GM23338 (cell line): ENCODE measurements around the gene CHRNA4. TPM values are rescaled to one million over a fixed set of nuclear protein-coding genes. Genes with fewer than 3 reads are reported as not detected.

Source experiments
- ATAC-seq: fragments of 200-7000 bp; cut with Tn5 transposase; 3 replicates; pipeline ENCODE4 v1.9.1; 2020
- DNase-seq: peaks from one replicate; pipeline ENCODE4 v3.0.0-alpha.2; 2015; ENCODE audit warnings: low spot score
- H2AFZ ChIP-seq: fragments of 200-600 bp; sonication (generic); 2 replicates; pipeline ENCODE4 v1.8.0; 2016; ENCODE audit warnings: antibody characterized with exemption, mild to moderate bottlenecking, moderate library complexity
- H3F3A ChIP-seq: fragments of 200-600 bp; sonication (generic); replicated peaks from 2 replicates; pipeline ENCODE4 v1.8.0; 2017; ENCODE audit warnings: antibody characterized with exemption, mixed run types, low read depth
- H3K27ac ChIP-seq: fragments of 200-600 bp; sonication (generic); 2 replicates; pipeline ENCODE4 v1.6.1; 2016; ENCODE audit warnings: low read depth
- H3K27me3 ChIP-seq: fragments of 200-600 bp; sonication (generic); 2 replicates; pipeline ENCODE4 v1.8.0; 2016; ENCODE audit warnings: mild to moderate bottlenecking, mixed run types, moderate library complexity; ENCODE audit not compliant: insufficient read depth
- H3K36me3 ChIP-seq: fragments of 200-600 bp; sonication (generic); 2 replicates; pipeline ENCODE4 v1.8.0; 2016; ENCODE audit warnings: mild to moderate bottlenecking; ENCODE audit not compliant: insufficient read depth
- H3K4me1 ChIP-seq: fragments of 200-600 bp; sonication (generic); 2 replicates; pipeline ENCODE4 v1.8.0; 2016; ENCODE audit warnings: mild to moderate bottlenecking, moderate library complexity; ENCODE audit not compliant: insufficient read depth
- H3K4me2 ChIP-seq: fragments of 200-600 bp; sonication (generic); 2 replicates; pipeline ENCODE4 v1.7.1; 2017; ENCODE audit warnings: mixed run types
- H3K4me3 ChIP-seq: fragments of 200-600 bp; sonication (generic); 2 replicates; pipeline ENCODE4 v1.6.1; 2016; ENCODE audit warnings: mixed run types
- H3K79me2 ChIP-seq: fragments of 200-600 bp; sonication (generic); replicated peaks from 2 replicates; pipeline ENCODE4 v1.8.0; 2017; ENCODE audit warnings: mild to moderate bottlenecking; ENCODE audit not compliant: insufficient read depth
- H3K9me2 ChIP-seq: fragments of 200-600 bp; sonication (generic); 2 replicates; pipeline ENCODE4 v1.8.0; 2017; ENCODE audit not compliant: insufficient read depth
- H4K20me1 ChIP-seq: fragments of 200-600 bp; sonication (generic); replicated peaks from 2 replicates; pipeline ENCODE4 v1.8.0; 2017; ENCODE audit warnings: mild to moderate bottlenecking; ENCODE audit not compliant: insufficient read depth
- H3K27ac Mint-ChIP-seq: 2 replicates; pipeline ENCODE4 v1.8.0; 2020; ENCODE audit warnings: inconsistent platforms, mild to moderate bottlenecking, moderate library complexity, mixed read lengths
- H3K27me3 Mint-ChIP-seq: 3 replicates; pipeline ENCODE4 v1.8.0; 2022; ENCODE audit warnings: low read depth, mild to moderate bottlenecking, moderate library complexity, mixed read lengths, inconsistent platforms; ENCODE audit not compliant: insufficient read depth, poor library complexity
- H3K36me3 Mint-ChIP-seq: 3 replicates; pipeline ENCODE4 v1.8.0; 2021; ENCODE audit warnings: low read depth, mild to moderate bottlenecking, inconsistent platforms, moderate library complexity, mixed read lengths
- H3K4me1 Mint-ChIP-seq: 3 replicates; pipeline ENCODE4 v1.8.0; 2020; ENCODE audit warnings: mild to moderate bottlenecking, inconsistent platforms, mixed read lengths
- H3K4me3 Mint-ChIP-seq: 3 replicates; pipeline ENCODE4 v1.8.0; 2021; ENCODE audit warnings: moderate library complexity, mild to moderate bottlenecking, inconsistent platforms, mixed read lengths
- H3K9me3 Mint-ChIP-seq: 3 replicates; pipeline ENCODE4 v1.8.0; 2020; ENCODE audit warnings: moderate library complexity, mild to moderate bottlenecking, inconsistent platforms, mixed read lengths
- CREB1 ChIP-seq: fragments of 250-450 bp; sonication (Bioruptor Pico); IDR thresholded peaks from 2 replicates; pipeline ENCODE4 v1.5.0; 2020; ENCODE audit warnings: low read depth, mild to moderate bottlenecking, moderate library complexity
- CTCF ChIP-seq, 2 experiments: fragments of 200-600 bp in 1 of 2; sonication (generic) in 1 of 2; conservative IDR thresholded peaks; 2 replicates each; pipeline versions ENCODE4 v1.5.1 to v1.6.1; 2016 to 2017; ENCODE audit warnings: antibody characterized with exemption in 2 of 2, low read depth in 2 of 2, mild to moderate bottlenecking in 2 of 2, moderate library complexity in 1 of 2
- EZH2 ChIP-seq: fragments of 200-600 bp; sonication (generic); IDR thresholded peaks from one replicate; pipeline ENCODE4 v1.8.0; 2017; ENCODE audit warnings: antibody characterized with exemption, mild to moderate bottlenecking, low read depth; ENCODE audit not compliant: unreplicated experiment
- EZH2phosphoT487 ChIP-seq: fragments of 200-600 bp; sonication (generic); IDR thresholded peaks from one replicate; pipeline ENCODE4 v1.8.1; 2018; ENCODE audit warnings: antibody characterized with exemption; ENCODE audit not compliant: unreplicated experiment
- JUNB ChIP-seq: IDR thresholded peaks from one replicate; pipeline ENCODE4 v1.6.1; 2016; ENCODE audit warnings: antibody characterized with exemption; ENCODE audit not compliant: unreplicated experiment
- NANOG ChIP-seq: IDR thresholded peaks from 2 replicates; pipeline ENCODE4 v1.6.1; 2016; ENCODE audit warnings: antibody characterized with exemption, borderline replicate concordance
- POLR2AphosphoS5 ChIP-seq: IDR thresholded peaks from 2 replicates; pipeline ENCODE4 v1.6.1; 2016; ENCODE audit warnings: antibody characterized with exemption, low read depth
- REST ChIP-seq: IDR thresholded peaks from one replicate; pipeline ENCODE4 v1.6.1; 2018; ENCODE audit warnings: antibody characterized with exemption; ENCODE audit not compliant: unreplicated experiment
- ZNF331 ChIP-seq: fragments of 250-450 bp; sonication (Bioruptor Pico); IDR thresholded peaks from 2 replicates; pipeline ENCODE4 v1.5.0; 2020; ENCODE audit warnings: low read depth, mild to moderate bottlenecking, moderate library complexity
- ZNF462 ChIP-seq: fragments of 250-450 bp; sonication (Bioruptor Pico); IDR thresholded peaks from 2 replicates; pipeline ENCODE4 v1.5.0; 2020; ENCODE audit warnings: mild to moderate bottlenecking, moderate library complexity
- polyA plus RNA-seq: library from polyadenylated mRNA; unstranded; fragments of >200 nt; fragmentation: Nextera tagmentation; extraction: Ambion mirVana; gene quantifications from 2 replicates; pipeline ENCODE4 v1.2.1, GENCODE V29; 2016
- total RNA-seq: library from RNA; depleted of rRNA; stranded (reverse); fragments of >200 nt; shearing (Covaris generic); gene quantifications from 2 replicates; pipeline ENCODE4 v1.2.3, GENCODE V29; 2014

Gene CHRNA4
- total and polyA plus RNA-seq, 2 experiments from 2014 or later: 2.7 to 3.9 TPM

- H2AFZ ChIP-seq: no peak overlapping the region
- peaks cover 6% of the 10 kb centered on the region; the same call in 1 of the 2 replicates for H3K9me2 ChIP-seq
- H3K79me2 ChIP-seq: no peaks in the 10 kb centered on the region
- no peaks in the 10 kb centered on the region for H3K36me3 Mint-ChIP-seq
- no peak overlapping the region for H3K4me3 Mint-ChIP-seq
- DNase-seq: no peak
- ATAC-seq: peak; percentile 52
- H3F3A ChIP-seq: 0 out of 2 replicates have a peak, but pooled peaks cover 5% of the 10 kb centered on the region
- no peak for TF ChIP-seq CREB1
- TF ChIP-seq EZH2: no peak
- no peak for TF ChIP-seq NANOG
- TF ChIP-seq JUNB: no peak
- no peak for TF ChIP-seq CTCF (conservative IDR thresholded peaks at IDR 0.05; ENCODE audit: low read depth in 2 of 2)
- no peak for TF ChIP-seq ZNF331
- TF ChIP-seq REST: no peak
- no peak for TF ChIP-seq POLR2AphosphoS5
- no peak for TF ChIP-seq EZH2phosphoT487
- no peak for TF ChIP-seq ZNF462 (CRISPR knock-in tag)
- no peaks in the 10 kb centered on the region for H3K9me3 Mint-ChIP-seq
- no peaks in the 10 kb centered on the region for H4K20me1 ChIP-seq
- no peaks in the 10 kb centered on the region for H3K36me3 ChIP-seq
- peaks cover 3% of the 10 kb centered on the region; the same call in 1 of the 2 replicates for H3K4me1 ChIP-seq
- H3K27ac ChIP-seq: no peak overlapping the region
- H3K4me2 ChIP-seq: no peak overlapping the region
- H3K27me3 ChIP-seq: no peaks in the 10 kb centered on the region
- peaks cover 28% of the 10 kb centered on the region for H3K27me3 Mint-ChIP-seq
- peaks cover 17% of the 10 kb centered on the region for H3K4me1 Mint-ChIP-seq
- H3K4me3 ChIP-seq: no peak overlapping the region
- peak overlapping the region; percentile 85; the same call in 1 of the 2 replicates for H3K27ac Mint-ChIP-seq
Observed at GRCh38 chr20:63404129-63405085, 43.3 kb upstream of the CHRNA4 start.
